H1 (cell line): ENCODE data around the gene RIMBP2. TPM values are rescaled to one million over a fixed set of nuclear protein-coding genes. Genes with fewer than 3 reads are reported as not detected.

Experiments used
- ATF2 ChIP-seq: IDR thresholded peaks from 2 replicates; pipeline ENCODE4 v1.6.1; 2012; ENCODE audit warnings: low read length, inconsistent platforms
- CBX5 ChIP-seq: fragments of 300-800, 300-1000 bp; sonication (generic); IDR thresholded peaks from 2 replicates; pipeline ENCODE4 v1.7.1; 2016; ENCODE audit warnings: antibody characterized with exemption, low read length, low read depth
- CBX8 ChIP-seq: fragments of 300-800, 300-1000 bp; sonication (generic); IDR thresholded peaks from 2 replicates; pipeline ENCODE4 v1.7.1; 2016; ENCODE audit warnings: low read depth, low read length, borderline replicate concordance
- FOSL1 ChIP-seq: IDR thresholded peaks from 2 replicates; pipeline ENCODE4 v1.6.1; 2011; ENCODE audit warnings: mild to moderate bottlenecking, low read depth, low read length, moderate library complexity; ENCODE audit not compliant: insufficient read depth
- MAFK ChIP-seq: IDR thresholded peaks from 2 replicates; pipeline ENCODE4 v1.6.1; 2012; ENCODE audit warnings: low read depth, mild to moderate bottlenecking, improper control_type of control experiment, low read length
- SIRT6 ChIP-seq: IDR thresholded peaks from one replicate; pipeline ENCODE4 v1.7.1; 2012; ENCODE audit warnings: low read length, inconsistent platforms
- SP2 ChIP-seq: IDR thresholded peaks from 2 replicates; pipeline ENCODE4 v1.6.1; 2012; ENCODE audit warnings: mild to moderate bottlenecking, low read length, inconsistent platforms
- TCF12 ChIP-seq: IDR thresholded peaks from 2 replicates; pipeline ENCODE4 v1.6.1; 2011; ENCODE audit warnings: low read depth, mild to moderate bottlenecking, low read length
- polyA plus RNA-seq, 7 experiments: library from polyadenylated mRNA; depleted of rRNA in 3 of 7; stranded (reverse) in 5 of 7; unstranded in 2 of 7; fragments of >200 nt in 5 of 7; fragments of 200-250 nt in 2 of 7; gene quantifications; 1 replicate in 5 of 7; 2 replicates in 1 of 7; 4 replicates in 1 of 7; pipeline versions ENCODE4 v1.2.1 to v1.2.3, GENCODE V29; 2011 to 2013; ENCODE audit warnings: missing spikeins in 2 of 7, mixed read lengths in 2 of 7
- total RNA-seq: library from RNA; stranded (reverse); fragmentation: NEBNext Ultra II Directional; extraction: Animal tissue kit (Norgen Biotek cat#: 25700); gene quantifications from 2 replicates; pipeline ENCODE4 v1.2.1, GENCODE V29; 2021

RIMBP2 gene
- total and polyA plus RNA-seq, 2 of the 8 experiments (the other 6 are each of a cell fraction or from before 2014, with no cell fraction given) = 0.18 to 0.65 TPM

DNA sequence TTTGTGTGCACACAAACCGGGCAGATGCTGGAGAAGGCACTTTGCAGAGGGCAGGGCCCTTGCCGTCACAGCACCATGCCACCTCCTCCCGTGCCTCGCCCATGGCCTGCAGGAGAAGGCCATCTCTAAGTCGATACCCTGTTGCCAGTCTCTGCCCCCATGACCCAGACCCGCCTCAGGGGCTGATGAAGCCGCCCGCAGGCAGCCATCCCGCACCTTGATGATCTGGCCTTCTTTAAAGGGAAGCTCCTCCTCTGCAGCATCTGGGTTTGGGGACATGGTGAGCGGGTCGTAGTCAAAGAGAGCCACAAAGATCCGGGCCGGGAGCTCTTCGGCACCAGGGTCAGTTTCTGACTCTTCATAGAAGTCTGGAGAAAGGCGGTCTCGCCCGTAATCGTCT is 302.2 kb downstream of the RIMBP2 start (continued):
- TF ChIP-seq ATF2 = no peak
- TF ChIP-seq MAFK = no peak
- no peak for TF ChIP-seq FOSL1
- TF ChIP-seq CBX5 = no peak
- TF ChIP-seq SIRT6 = no peak
- TF ChIP-seq SP2 = no peak
- no peak for TF ChIP-seq TCF12
- no peak for TF ChIP-seq CBX8
